K562 (cell line): ENCODE data around the gene CLTC. TPM values are rescaled to one million over a fixed set of nuclear protein-coding genes. Genes with fewer than 3 reads are reported as not detected.

Source experiments
- polyA plus RNA-seq, 8 experiments: library from polyadenylated mRNA; depleted of rRNA in 4 of 8; stranded (reverse) in 5 of 8; unstranded in 3 of 8; fragments of >200 nt; fragmentation: Nextera tagmentation in 2 of 8; fragmentation: Illumina TruSeq in 1 of 8; extraction: Ambion mirVana in 2 of 8; extraction: Trizol in 1 of 8; gene quantifications; 2 replicates each; pipeline versions ENCODE4 v1.2.1 to v1.2.3, GENCODE V29; 2011 to 2014; ENCODE audit warnings: inconsistent platforms in 1 of 8, missing spikeins in 1 of 8
- total RNA-seq, 7 experiments: library from RNA; depleted of rRNA in 6 of 7; stranded (reverse); fragments of >200 nt in 6 of 7; fragmentation: Illumina TruSeq in 2 of 7; extraction: Trizol in 2 of 7; gene quantifications; 2 replicates each; pipeline versions ENCODE4 v1.2.1 to v1.2.3, GENCODE V29; 2011 to 2021; ENCODE audit warnings: low replicate concordance in 1 of 7

Gene CLTC
- total and polyA plus RNA-seq, 9 of the 15 experiments (the other 6 are each of a cell fraction or from before 2014, with no cell fraction given): 115 to 267 (median 174) TPM

Other genes with a start within 250 kb of the CLTC start
- gene DHX40, start 54.3 kb upstream of the CLTC start, total RNA-seq (2014; rRNA removed): 17.0 and 21.7 TPM in 2 replicates
- gene DHX40, start 54.3 kb upstream of the CLTC start, total RNA-seq (2014; rRNA removed; fragmentation: Illumina TruSeq; extraction: Trizol): 26.4 and 31.6 TPM in 2 replicates
- gene DHX40, start 54.3 kb upstream of the CLTC start, total RNA-seq (2015; rRNA removed; fragmentation: Illumina TruSeq; extraction: Trizol): 18.5 and 21.4 TPM in 2 replicates
- gene DHX40, start 54.3 kb upstream of the CLTC start, total RNA-seq (2021): 18.2 and 18.5 TPM in 2 replicates
- 26.7 and 38.6 TPM in 2 replicates for gene DHX40, start 54.3 kb upstream of the CLTC start, polyA plus RNA-seq (2011; rRNA removed)
- gene DHX40, start 54.3 kb upstream of the CLTC start, polyA plus RNA-seq (2014; fragmentation: Illumina TruSeq; extraction: Trizol): 18.7 and 18.9 TPM in 2 replicates
- 1 to 10 TPM; 7.2 to 7.3 TPM for gene DHX40, start 54.3 kb upstream of the CLTC start, polyA plus RNA-seq (2014; fragmentation: Nextera tagmentation; extraction: Ambion mirVana)
- 15.5 and 16.4 TPM in 2 replicates for gene DHX40, start 54.3 kb upstream of the CLTC start, polyA plus RNA-seq (2014; rRNA removed)
- gene PTRH2, start 87.5 kb downstream of the CLTC start, total RNA-seq (2014; rRNA removed): 81.0 and 92.0 TPM in 2 replicates
- gene PTRH2, start 87.5 kb downstream of the CLTC start, total RNA-seq (2014; rRNA removed; fragmentation: Illumina TruSeq; extraction: Trizol): 63.1 and 67.5 TPM in 2 replicates
- gene PTRH2, start 87.5 kb downstream of the CLTC start, total RNA-seq (2015; rRNA removed; fragmentation: Illumina TruSeq; extraction: Trizol): 50.0 and 57.3 TPM in 2 replicates
- 53.1 and 62.8 TPM in 2 replicates for gene PTRH2, start 87.5 kb downstream of the CLTC start, total RNA-seq (2021)
- gene PTRH2, start 87.5 kb downstream of the CLTC start, polyA plus RNA-seq (2011; rRNA removed): 119 and 170 TPM in 2 replicates
- 110 and 128 TPM in 2 replicates for gene PTRH2, start 87.5 kb downstream of the CLTC start, polyA plus RNA-seq (2014; fragmentation: Illumina TruSeq; extraction: Trizol)
- gene PTRH2, start 87.5 kb downstream of the CLTC start, polyA plus RNA-seq (2014; fragmentation: Nextera tagmentation; extraction: Ambion mirVana): 100 to 1,000 TPM; 195 to 210 TPM
- gene PTRH2, start 87.5 kb downstream of the CLTC start, polyA plus RNA-seq (2014; rRNA removed): 126 and 138 TPM in 2 replicates
- gene VMP1, start 87.8 kb downstream of the CLTC start, total RNA-seq (2014; rRNA removed): 92.1 and 123 TPM in 2 replicates
- gene VMP1, start 87.8 kb downstream of the CLTC start, total RNA-seq (2014; rRNA removed; fragmentation: Illumina TruSeq; extraction: Trizol): 186 and 216 TPM in 2 replicates
- gene VMP1, start 87.8 kb downstream of the CLTC start, total RNA-seq (2015; rRNA removed; fragmentation: Illumina TruSeq; extraction: Trizol): 127 and 135 TPM in 2 replicates
- gene VMP1, start 87.8 kb downstream of the CLTC start, total RNA-seq (2021): 151 and 155 TPM in 2 replicates
- 231 and 304 TPM in 2 replicates for gene VMP1, start 87.8 kb downstream of the CLTC start, polyA plus RNA-seq (2011; rRNA removed)
- 124 and 146 TPM in 2 replicates for gene VMP1, start 87.8 kb downstream of the CLTC start, polyA plus RNA-seq (2014; fragmentation: Illumina TruSeq; extraction: Trizol)
- 100 to 1,000 TPM; 245 to 272 TPM for gene VMP1, start 87.8 kb downstream of the CLTC start, polyA plus RNA-seq (2014; fragmentation: Nextera tagmentation; extraction: Ambion mirVana)
- 143 and 148 TPM in 2 replicates for gene VMP1, start 87.8 kb downstream of the CLTC start, polyA plus RNA-seq (2014; rRNA removed)